HL-60/S4 treated with retinoic acid at 250 ng/mL for 4 days and 3 days (cell line): ENCODE data around the gene GLS.
"Not testable (repeated sequence)": the region's sequence is repeated elsewhere in the genome, so short reads cannot be mapped to it uniquely, and the experiment has no call there.

Experiments
- in situ Hi-C: fragments of 300-500 bp; cut with MboI; formaldehyde crosslinking; loops from 2 replicates; pipeline ENCODE4 v1.7.0; 2022; ENCODE audit warnings: low sequenced_read_pairs

Gene GLS

GRCh38 chr2:190880378-190881083 is at the start of gene GLS:
Gene GLS, plus strand, starts transcription at chr2:190880821. Its CDS starts 264 bp downstream, at chr2:190881085.
- in situ Hi-C loops, result no loop called here

- in situ Hi-C loops, result no loop called here
Measured at GRCh38 chr2:190831941-190832340, 48.7 kb upstream of the GLS start.

DNA sequence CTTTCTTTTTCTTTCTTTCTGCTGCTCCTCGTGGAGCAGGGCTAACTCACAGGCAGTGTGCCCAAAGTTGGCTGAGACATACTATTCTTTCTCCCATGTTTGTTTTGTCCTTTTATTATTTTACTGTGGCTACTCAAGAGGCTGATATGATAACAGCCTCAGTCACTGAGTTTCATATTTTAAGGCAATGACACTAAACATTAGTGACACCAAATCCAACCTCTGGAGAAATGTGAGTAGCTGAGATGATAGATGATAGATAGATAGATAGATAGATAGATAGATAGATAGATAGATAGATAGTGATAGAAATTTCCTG is 45.8 kb upstream of the GLS start:
- in situ Hi-C loops, result no loop called here

- in situ Hi-C loops, result no loop called here
Measured at GRCh38 chr2:190835303-190835930, 45.2 kb upstream of the GLS start.

DNA sequence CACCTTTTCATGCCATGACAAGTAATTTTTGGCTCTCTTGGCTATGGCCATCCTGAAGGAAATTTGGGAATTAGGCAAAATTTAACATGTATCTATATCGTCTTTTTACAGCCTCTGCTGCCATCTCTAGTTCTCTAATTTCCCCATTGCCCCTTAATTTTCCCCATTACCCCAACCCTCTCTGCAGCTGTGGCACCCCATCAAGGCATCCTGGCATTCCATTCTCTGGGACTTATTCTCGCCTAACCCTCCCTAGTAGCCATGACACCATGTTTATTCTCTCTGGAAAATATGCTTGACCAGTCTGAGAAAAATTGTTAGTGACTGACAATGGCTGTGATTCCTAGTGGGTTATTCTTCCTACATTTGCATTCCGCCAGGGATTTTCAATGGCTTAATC is 43.9 kb upstream of the GLS start:
- in situ Hi-C loops, result no loop called here

DNA sequence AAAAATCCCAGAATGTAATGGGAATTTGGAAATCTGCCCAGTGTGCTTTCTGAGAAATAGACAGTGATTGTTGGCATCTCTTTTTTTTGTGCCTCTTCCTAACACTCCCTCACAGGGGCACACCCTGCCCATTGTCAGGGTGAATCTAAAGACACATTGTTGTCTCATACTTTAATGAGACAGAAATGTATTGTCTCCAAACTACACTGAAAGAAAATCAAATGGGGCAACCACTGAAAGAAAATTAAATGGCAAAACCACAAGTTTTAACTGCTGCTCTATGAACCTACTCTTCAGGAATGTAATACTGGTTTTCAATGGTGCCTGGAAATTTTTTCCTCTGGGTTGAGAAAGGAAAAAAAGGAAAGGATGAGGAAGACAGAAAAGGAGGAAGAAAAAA is 43.2 kb upstream of the GLS start:
- in situ Hi-C loops, result no loop called here

GRCh38 chr2:190837952-190838361 is 42.7 kb upstream of the GLS start:
- in situ Hi-C loops, result no loop called here

GRCh38 chr2:190838492-190838910 is 42.1 kb upstream of the GLS start:
- in situ Hi-C loops, result no loop called here

- in situ Hi-C loops, result no loop called here
Measured at GRCh38 chr2:190840569-190841172, 40.0 kb upstream of the GLS start.

DNA sequence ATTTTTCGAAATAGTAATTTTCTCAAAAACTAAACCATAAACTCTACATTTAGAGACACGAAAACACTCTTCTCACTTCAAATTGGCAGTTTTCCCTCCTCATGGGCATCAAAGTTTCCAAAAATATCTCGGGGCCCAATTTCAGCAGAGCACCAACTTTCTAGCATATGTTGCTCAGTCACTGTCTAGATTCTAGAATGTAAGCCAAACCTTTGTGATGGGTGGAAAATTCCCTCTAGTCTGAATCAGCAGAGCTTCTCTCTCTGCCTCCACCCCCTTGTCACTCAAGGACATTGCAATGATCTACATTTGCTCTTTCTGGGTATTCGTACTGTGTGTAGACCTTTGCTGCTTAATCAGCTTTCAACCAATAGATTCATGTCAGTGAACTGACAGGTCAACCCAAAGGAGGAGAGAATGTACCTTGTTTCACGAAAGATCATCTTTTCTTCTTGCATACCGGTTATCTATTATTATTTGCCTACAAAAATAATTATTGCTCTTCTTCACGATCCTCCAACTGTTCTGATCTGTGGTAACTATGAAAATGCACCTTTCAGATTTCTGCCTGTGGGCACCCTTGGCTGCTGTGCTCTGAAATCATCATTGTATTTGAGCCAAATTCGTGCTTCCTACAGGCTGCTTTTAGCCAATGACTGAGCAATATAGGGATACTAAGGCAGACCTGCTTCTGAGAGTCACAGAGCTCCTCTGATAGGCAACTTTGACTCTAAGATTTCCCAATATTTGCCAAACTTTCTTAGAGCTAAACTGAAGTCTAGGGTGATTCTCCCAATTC is 38.7 kb upstream of the GLS start:
- in situ Hi-C loops, result no loop called here

DNA sequence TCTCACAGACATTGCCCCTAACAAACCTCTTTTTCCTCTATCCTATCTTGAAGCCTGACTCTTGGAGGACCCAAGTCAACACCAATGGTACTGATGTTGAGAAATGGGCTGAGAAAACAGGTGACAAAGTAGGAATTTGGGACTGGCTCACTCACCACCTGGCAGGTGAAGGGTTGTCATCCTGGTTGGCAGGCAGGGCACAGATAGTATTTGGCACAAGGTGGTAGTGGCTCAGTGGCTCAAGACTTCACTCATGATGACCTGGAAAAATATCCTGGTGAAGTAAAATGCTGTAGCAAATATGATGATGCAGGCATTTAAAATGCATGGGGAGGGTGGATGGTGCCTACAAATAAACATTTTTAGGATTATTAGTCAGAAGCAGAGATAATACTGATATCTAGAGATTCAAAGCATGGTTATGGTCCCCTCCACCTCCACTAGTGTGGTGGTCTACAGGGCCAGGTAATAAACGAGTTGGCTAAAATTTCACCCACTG is 38.0 kb upstream of the GLS start:
- in situ Hi-C loops, result no loop called here

DNA sequence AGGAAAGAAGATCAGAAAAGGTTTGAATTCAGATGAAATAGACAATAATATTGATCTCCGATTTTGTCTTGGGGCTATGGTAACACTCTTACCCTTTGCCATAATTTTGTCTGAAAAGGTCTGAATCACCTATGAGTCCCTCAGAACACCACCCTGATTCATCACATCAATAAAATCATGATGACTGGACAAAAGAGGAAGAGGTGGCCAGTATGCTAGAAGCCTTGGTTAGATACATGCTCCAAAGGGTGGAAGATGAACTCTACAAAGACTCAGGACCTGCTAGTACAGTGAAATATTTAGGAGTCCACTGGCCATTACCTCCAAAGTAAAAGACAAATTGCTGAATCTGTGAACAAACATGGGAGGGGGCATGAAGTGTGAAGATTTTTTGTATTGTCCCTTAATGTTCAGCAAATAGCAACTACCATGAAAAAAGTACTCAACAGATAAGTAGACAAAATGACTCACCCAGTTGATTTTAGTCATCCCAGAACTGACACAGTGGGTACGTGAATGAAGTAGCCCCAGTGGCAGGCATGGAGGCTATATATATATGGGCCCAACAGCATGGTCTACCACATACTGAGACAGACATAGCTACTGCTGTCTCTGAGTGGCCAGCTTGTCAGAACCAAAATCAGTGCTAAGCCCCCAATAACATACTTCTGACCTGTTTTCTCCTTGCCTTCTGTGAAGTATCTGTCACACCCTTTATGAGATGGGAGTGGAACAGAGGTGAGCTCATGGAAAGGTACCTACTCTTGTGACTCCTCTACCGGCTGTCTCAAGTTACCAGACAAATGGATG is 36.5 kb upstream of the GLS start:
- in situ Hi-C loops, result no loop called here

- in situ Hi-C loops, result no loop called here
Measured at GRCh38 chr2:190844700-190845401, 35.8 kb upstream of the GLS start.

- in situ Hi-C loops, result no loop called here
Measured at GRCh38 chr2:190846746-190847145, 33.9 kb upstream of the GLS start.

- in situ Hi-C loops, result no loop called here
Measured at GRCh38 chr2:190847504-190848081, 33.0 kb upstream of the GLS start.

DNA sequence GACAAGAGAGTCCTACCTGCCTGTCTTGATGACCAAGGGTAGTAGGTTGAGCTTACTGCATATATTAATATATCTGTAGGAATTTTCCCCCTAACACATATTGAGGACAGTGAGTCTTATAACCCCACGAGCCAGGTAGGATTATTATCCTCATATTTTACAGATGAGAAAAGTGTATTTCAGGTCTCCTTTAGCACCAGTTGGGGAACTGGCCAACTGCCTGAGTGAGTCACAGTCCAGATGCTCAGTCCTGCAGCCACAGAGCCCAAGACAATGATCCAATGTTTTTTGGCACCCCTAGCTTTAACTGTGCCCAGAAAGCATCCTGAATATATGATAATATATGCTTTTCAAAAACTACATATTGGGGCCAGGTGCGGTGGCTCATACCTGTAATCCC is 30.8 kb upstream of the GLS start:
- in situ Hi-C loops, result no loop called here

GRCh38 chr2:190853022-190853421 is 27.6 kb upstream of the GLS start:
- in situ Hi-C loops, result not testable (repeated sequence)

DNA sequence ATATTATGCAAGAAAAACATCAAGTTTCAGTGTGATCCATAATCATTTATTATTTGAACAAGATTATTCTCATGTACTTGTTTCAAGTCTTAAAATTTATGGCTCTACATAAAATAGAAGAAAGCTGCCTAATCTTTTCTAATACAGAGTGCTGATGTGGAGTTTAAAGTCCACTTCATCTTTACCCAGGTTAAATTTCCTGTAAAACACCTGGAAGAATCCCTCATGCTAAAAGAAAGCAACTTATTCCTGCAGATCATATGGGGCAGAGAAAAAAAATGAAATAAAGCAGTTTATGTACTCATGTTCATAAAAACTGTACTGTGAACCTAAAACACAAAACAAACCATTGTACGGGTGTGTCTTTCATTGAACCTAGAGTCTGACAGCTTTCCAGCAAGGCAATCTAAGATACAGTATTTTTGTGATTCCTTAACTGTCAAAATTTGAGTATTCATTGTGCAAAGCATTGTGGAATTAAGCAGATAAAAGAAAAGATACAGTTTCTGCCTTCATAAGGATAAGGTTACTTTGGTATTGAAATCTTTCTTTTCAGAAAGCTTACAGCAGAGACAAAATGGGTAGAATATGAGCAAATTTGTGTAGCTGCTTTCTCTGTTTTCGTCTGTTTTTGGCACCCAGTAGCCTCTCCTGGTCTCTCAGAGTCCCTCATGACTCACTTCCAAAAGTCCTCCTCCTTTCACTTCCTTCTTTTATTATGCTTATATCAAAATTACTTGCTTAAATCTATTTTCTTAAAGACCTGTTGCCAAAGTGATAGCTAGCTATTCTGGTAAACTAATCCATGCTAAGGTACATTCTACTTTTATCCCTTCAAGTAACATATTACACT is 26.9 kb upstream of the GLS start:
- in situ Hi-C loops, result no loop called here

- in situ Hi-C loops, result no loop called here
Measured at GRCh38 chr2:190854726-190855125, 25.9 kb upstream of the GLS start.
